SU-DHL-6 (cell line): ENCODE data around the gene ABR.

Experiments
- CTCF ChIP-seq: fragments of 200-600 bp; sonication (generic); IDR thresholded peaks from one replicate; pipeline ENCODE4 v1.5.1; 2017; ENCODE audit warnings: antibody characterized with exemption, mild to moderate bottlenecking, low read length, moderate library complexity; ENCODE audit not compliant: insufficient read depth, poor library complexity, severe bottlenecking
- EZH2phosphoT487 ChIP-seq: fragments of 200-600 bp; sonication (generic), shearing (Covaris generic); conservative IDR thresholded peaks from 2 replicates; pipeline ENCODE4 v1.6.1; 2018; ENCODE audit warnings: mild to moderate bottlenecking, antibody characterized with exemption, low read length, moderate library complexity, mixed read lengths

- TF ChIP-seq CTCF (no peak), EZH2phosphoT487 (no peak)
Observed at GRCh38 chr17:965311-965989, 214.3 kb downstream of the ABR start.
